Urinary bladder (tissue), 4 donors: ENCODE results near the gene PPP1R2. TPM values are rescaled to one million over a fixed set of nuclear protein-coding genes. Genes with fewer than 3 reads are reported as not detected.
A peak's percentile ranks its signal among the peaks of the same experiment; 100 is the strongest.
"Not testable (repeated sequence)": the region's sequence is repeated elsewhere in the genome, so short reads cannot be mapped to it uniquely, and the experiment has no call there.

ENCODE experiments used
- DNase-seq: peaks from one replicate; pipeline ENCODE4 v3.0.0-alpha.2; 2015; ENCODE audit errors: extremely low spot score
- H3K27ac ChIP-seq: one replicate; pipeline ENCODE4 v1.5.1; 2013; ENCODE audit warnings: low read depth, mild to moderate bottlenecking, moderate library complexity
- H3K36me3 ChIP-seq: one replicate; pipeline ENCODE4 v1.6.1; 2013; ENCODE audit warnings: mild to moderate bottlenecking, moderate library complexity; ENCODE audit not compliant: insufficient read depth
- H3K4me1 ChIP-seq: one replicate; pipeline ENCODE4 v1.6.1; 2013; ENCODE audit warnings: mild to moderate bottlenecking, moderate library complexity; ENCODE audit not compliant: insufficient read depth
- H3K4me3 ChIP-seq: one replicate; pipeline ENCODE4 v1.5.1; 2013; ENCODE audit warnings: low read depth, low read length
- WGBS: extraction: QIAGEN DNeasy Blood & Tissue Kit; methylation state at CpG from one replicate; pipeline ENCODE4 v1.1.7; 2013; 5-methylcytosine and 5-hydroxymethylcytosine counted together
- polyA plus RNA-seq: library from polyadenylated mRNA; stranded (reverse); fragments of 200-250 nt; gene quantifications from one replicate; pipeline ENCODE4 v1.2.3, GENCODE V29; 2013
- total RNA-seq: library from RNA; depleted of rRNA; stranded (reverse); fragments of >200 nt; gene quantifications from one replicate; pipeline ENCODE4 v1.2.3, GENCODE V29; 2014
- donor health status: healthy with polysubstance abuse.
- donor health status: healthy.

Gene PPP1R2
- 104 TPM for total RNA-seq
- 47.7 TPM for polyA plus RNA-seq

DNA sequence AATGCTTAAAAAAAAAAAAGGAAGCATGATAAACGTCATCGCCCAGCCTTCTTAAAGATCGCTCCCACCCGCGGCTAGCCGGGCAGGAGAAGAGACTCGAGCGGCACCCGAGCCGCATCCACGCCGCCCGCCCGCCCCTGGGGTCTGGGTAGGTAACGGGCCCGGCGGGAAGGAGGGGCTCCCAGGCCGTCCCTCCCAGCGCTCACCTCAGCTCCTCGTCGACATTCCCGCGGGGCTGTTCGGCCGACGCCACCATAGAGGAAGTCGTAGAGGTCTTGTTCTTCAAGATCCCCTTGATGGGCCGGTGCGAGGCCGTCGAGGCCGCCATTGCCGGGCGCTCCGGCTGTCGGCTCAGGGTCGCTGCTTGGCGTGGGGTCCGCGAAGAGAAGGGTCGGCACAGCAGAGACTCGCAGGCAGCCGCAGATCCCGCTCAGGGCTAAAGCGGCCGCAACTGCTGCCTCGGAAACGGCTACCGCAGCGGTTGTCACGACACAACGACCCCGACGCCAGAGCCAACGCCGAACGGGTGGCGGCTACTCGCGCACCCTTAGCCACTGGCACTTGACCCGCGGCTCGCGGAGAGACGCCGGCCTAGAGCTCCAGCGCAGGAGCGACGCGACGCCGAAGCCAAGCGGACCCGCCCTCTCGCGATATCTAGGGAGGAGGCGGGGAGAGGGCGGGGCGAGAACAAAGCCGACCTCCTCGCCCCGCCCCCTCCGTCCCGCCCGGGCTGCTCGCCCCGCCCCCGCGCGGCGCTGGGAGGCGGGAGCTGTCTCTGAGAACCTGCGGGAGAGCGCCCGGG is at the start of gene PPP1R2:
TSS of gene PPP1R2 (minus strand) at position 628 of the 802 bp plus-strand sequence. CDS start at position 328, 300 bp downstream.
- H3K4me1 ChIP-seq, result no peaks in the 10 kb centered on the region

DNA sequence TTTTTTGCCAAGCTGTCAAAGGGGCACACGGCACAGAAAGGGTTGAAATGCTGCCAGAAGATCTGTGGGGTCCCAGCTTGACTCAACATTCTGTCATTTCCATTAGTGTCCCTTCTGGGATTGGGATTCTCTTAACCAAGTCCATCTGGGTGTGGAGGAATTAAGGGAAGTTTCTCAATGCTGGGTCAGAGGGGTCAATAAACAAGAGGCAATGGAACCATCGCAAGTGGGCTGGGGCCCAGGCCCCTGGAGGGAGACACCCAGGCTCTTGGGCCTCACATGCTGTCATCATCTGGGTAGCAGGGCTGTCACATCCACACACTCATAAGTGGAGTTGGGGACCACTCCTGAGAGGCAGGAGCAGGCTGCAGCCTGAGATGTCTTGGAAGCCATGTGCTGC is 48.7 kb upstream of the PPP1R2 start:
- no peak overlapping the region for H3K4me3 ChIP-seq
- WGBS, result 47% methylated on average over 2 of the region's 2 CpGs
- DNase-seq, result no peak
- no peaks in the 10 kb centered on the region for H3K36me3 ChIP-seq
- no peaks in the 10 kb centered on the region for H3K4me1 ChIP-seq
- H3K27ac ChIP-seq, result no peak overlapping the region

More for the DNA sequence above, at the start of gene PPP1R2:
- DNase-seq, result peak; percentile 78
- WGBS, result under 1% methylated on average over 95 of the region's 95 CpGs
- Histone ChIP-seq H3K36me3 (no peaks in the 10 kb centered on the region), H3K27ac (peak within 1 kb of the TSS; percentile 92), H3K4me3 (peak within 1 kb of the TSS; percentile 84)

DNA sequence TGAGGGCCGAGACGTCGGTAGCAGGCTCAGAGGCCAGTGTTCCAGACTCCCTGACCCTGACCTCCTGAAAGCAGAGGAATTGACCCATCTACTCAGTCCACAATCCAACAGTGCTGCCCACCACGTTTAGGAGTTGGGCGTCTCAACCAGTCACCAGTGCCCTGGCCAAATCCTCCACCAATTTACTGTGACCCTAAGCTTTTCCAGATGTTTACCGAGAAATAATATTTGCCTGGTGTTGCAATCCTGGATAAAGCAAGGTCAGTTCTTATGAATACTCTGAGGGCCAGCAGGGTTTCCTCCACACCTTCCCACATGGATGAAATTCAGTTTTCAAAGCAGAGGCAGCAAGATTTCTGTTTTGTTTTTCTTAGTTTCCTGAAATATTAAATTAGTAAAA is 48.1 kb upstream of the PPP1R2 start:
- no peak for DNase-seq
- H3K36me3 ChIP-seq, result no peaks in the 10 kb centered on the region
- H3K4me3 ChIP-seq, result no peak overlapping the region
- H3K27ac ChIP-seq, result no peak overlapping the region
- 70% methylated on average over 6 of the region's 6 CpGs for WGBS
- H3K4me1 ChIP-seq, result no peaks in the 10 kb centered on the region

DNA sequence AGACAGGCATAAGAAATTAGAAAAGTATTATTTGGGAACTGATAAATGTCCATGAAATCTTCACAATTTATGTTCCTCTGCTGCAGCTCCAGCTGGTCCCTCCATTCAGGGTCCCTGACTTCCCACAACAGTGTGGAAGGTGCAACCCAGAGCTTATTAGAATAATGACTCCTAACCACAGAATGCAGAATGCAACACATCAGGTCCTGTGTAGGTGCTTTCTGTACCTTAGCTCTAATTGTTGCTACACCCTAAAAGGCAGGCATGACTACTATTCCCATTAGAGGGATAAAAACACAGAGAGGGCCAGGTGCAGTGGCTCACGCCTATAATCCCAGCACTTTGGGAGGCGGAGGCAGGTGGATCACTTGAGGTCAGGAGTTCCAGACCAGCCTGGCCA is 47.3 kb upstream of the PPP1R2 start:
- not testable (repeated sequence) for H3K27ac ChIP-seq

DNA sequence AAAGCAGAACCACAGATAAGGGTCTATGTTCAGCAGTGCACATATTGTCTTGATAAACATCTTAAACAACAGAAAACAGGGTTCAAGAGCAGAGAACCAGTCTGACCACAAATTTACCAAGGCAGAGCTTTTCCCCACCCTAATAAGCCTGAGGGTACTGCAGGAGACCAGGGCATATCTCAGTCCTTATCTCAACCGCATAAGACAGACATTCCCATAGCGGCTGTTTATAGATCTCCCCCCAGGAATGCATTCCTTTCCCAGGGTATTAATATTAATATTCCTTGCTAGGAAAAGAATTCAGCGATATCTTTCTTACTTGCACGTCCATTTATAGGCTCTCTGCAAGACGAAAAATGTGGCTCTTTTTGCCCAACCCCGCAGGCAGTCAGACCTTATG is 46.7 kb upstream of the PPP1R2 start:
- not testable (repeated sequence) for H3K4me1 ChIP-seq, H3K27ac ChIP-seq, H3K36me3 ChIP-seq, H3K4me3 ChIP-seq, DNase-seq
- 65% methylated on average over 6 of the region's 6 CpGs for whole genome bisulfite sequencing

More for the DNA sequence above, 47.3 kb upstream of the PPP1R2 start:
- H3K36me3 ChIP-seq, DNase-seq, H3K4me1 ChIP-seq, H3K4me3 ChIP-seq: not testable (repeated sequence)
- 97% methylated on average over 2 of the region's 2 CpGs for WGBS

DNA sequence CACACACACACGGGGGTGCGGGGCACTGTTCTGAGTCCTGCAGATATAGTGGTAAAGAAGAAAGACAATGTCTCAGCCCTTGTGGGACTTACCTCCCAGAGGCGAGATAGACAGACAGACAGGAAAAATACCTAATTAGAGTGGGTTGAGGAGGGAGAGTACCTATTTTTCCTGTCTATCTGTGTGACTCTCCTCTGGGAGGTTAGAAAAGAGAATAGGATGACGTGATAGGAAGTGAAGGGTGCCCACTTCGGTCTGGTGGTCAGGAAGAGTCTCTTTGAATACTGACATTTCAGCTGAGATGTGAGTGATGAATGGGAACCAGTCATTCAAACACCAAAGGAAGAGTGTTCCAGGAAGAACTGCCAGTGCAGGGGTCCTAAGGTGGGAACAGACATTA is 44.7 kb upstream of the PPP1R2 start:
- 76% methylated on average over 5 of the region's 5 CpGs for WGBS
- H3K27ac ChIP-seq, result no peak overlapping the region
- no peak for DNase-seq

DNA sequence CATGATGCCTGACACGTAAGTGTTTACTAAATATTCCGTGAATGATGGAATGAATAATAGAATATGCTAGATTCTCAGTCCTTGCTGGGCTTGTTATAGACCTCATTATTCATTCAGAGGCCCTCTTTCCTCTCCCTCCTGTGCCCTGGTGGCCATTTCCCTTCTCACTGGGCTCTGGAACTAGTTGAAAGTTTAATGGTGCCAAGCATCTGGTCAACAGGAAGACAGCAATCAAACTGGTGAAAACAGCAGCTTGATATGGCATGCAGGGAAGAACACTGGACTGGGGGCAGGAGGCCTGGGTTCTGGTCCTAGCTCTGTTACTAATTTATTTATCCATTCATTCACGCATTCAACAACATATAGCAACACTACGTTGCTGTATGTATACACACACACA is 44.3 kb upstream of the PPP1R2 start:
- 81% methylated on average over 4 of the region's 4 CpGs for WGBS
- no peak for DNase-seq
- Histone ChIP-seq H3K4me1 (no peaks in the 10 kb centered on the region), H3K4me3 (no peak overlapping the region), H3K27ac (no peak overlapping the region), H3K36me3 (no peaks in the 10 kb centered on the region)

More for the DNA sequence above, 44.7 kb upstream of the PPP1R2 start:
- no peaks in the 10 kb centered on the region for H3K4me1 ChIP-seq
- no peaks in the 10 kb centered on the region for H3K36me3 ChIP-seq
- no peak overlapping the region for H3K4me3 ChIP-seq

DNA sequence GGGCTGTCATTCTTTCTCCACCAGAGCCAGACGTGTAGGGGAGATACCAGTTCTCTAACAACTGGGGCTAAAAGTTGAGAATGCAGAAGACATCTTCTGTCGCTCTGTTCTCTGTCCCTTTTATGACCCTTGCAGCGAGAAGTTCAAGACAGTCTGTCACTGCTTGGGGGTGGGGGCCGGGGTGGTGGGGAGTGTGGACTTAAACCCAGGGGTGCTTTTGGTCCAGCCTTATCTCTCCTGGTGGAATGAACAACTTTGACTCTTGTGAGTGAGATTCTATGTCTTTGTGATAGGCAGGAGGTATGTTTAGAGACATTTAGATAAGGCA is 41.4 kb upstream of the PPP1R2 start:
- DNase-seq, result no peak
- no peak overlapping the region for H3K27ac ChIP-seq
- 51% methylated on average over 4 of the region's 4 CpGs for WGBS
- H3K4me1 ChIP-seq, result no peaks in the 10 kb centered on the region
- H3K36me3 ChIP-seq, result no peaks in the 10 kb centered on the region
- H3K4me3 ChIP-seq, result no peak overlapping the region

DNA sequence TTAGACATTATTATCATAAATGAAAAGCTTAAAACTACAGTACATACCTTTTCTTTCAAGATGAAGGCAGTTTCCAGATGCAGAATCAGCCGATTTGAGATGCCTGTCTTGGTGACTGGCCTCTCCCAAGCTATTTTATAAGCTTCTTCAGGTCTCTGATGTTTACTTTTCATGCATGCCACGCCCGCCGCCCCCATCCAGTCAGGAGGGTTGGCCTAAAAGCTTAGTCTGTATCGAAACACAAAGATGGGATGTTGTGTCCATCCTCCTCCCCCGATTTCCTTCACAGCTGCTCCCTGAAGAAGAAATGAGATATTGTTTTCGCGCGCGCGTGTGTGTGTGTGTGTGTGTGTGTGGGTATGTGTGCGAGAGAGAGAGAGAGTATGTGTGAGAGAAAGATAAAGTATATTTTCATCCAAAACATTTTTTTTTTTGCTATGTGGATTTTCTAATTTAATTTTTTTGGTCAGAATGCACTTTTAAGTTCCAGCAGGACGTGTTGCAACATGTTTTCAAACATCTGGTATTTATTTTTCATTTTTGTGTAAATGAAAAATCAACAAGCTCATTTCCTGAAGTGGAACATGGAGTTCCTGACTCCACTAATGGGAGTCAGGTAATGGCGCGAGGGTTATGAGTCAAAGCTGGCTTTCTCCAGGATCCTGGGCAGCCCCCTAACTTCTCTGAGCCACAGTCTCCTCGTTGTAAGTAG is 40.9 kb upstream of the PPP1R2 start, which contains the start of gene APOD:
TSS of gene APOD (minus strand) at position 110 of the 712 bp plus-strand sequence. CDS start 4,479 bp downstream, outside the sequence.
- H3K27ac ChIP-seq, result no peak within 1 kb of the TSS
- H3K4me3 ChIP-seq, result no peak within 1 kb of the TSS
- H3K36me3 ChIP-seq, result no peaks in the 10 kb centered on the region
- WGBS, result 28% methylated on average over 16 of the region's 16 CpGs
- H3K4me1 ChIP-seq, result no peaks in the 10 kb centered on the region
- peak; percentile 57 for DNase-seq

DNA sequence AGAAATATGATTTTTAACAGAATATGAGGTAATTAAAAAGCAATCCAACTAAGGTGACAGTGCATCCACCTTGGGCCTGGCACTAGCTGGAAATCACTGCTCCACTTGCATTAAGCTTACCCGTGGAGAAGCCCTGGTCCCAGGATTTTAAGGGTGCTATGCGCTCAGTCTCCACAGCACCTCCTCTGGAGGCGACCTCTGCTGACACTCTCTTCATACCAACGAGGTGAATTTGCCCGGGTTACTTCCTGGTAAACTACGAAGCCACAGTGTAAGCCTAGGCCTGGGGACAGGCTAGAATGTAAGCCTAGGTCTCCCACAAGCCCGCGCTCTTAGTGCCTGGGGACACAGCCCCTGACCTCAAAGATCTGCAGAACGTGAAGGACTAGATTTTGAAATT is 39.8 kb upstream of the PPP1R2 start:
- Histone ChIP-seq H3K36me3 (no peaks in the 10 kb centered on the region), H3K27ac (no peak overlapping the region), H3K4me1 (no peaks in the 10 kb centered on the region), H3K4me3 (no peak overlapping the region)
- 79% methylated on average over 9 of the region's 9 CpGs for WGBS
- DNase-seq, result no peak

DNA sequence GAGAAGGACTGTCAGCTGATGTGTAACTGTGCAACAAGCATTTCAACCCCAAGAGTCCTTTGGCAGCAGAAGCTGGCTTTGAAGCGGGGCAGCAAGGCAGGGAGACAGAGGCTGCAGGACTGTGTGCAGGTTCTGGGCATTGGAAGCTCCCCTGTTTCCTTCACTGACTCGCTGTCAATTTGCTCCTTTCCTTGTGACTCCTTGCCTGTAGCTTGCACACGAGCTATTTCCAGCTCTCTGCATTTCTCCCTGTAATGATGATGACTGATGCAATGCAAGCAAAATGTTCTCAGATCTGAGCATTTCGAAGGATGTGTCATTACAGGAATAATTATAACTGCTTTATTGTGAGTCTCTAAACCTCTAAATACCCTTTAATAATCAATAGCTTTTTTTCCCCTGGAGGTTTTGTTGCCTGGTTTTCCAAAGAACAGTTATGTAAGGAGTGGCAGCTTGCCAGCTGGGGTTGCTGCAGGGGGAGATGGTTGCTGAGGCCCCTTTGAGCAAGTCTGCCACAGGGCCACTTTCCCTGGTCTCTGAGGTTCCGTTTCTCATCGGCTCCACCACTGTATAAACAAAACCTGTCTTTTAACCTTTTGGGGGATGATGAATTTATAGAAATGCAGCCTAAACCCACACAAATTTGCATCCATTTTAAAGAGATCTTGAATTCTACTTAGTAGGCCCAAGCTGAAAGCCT is 37.8 kb upstream of the PPP1R2 start:
- no peak for DNase-seq
- no peak overlapping the region for H3K4me3 ChIP-seq
- WGBS, result 58% methylated on average over 6 of the region's 6 CpGs
- no peaks in the 10 kb centered on the region for H3K4me1 ChIP-seq
- no peaks in the 10 kb centered on the region for H3K36me3 ChIP-seq
- no peak overlapping the region for H3K27ac ChIP-seq

DNA sequence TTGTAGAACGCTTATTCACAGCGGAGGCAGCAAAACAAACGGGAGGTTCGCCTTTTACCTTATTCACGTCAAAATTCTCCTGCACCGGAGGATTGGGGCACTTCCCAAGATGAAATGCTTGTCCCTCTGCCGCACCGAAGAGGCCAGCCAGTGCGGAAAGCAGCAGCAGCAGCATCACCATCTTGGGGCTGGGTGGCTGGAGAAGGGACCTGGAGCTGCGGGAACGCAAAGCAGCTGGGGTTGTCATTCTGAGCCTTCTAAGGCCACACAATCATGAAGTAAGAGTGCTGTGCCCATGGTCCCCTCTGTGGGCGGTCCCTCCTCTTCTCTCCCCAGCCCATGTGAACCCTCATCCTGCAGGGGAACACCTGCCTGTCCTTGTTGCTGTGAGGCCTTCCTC is 36.2 kb upstream of the PPP1R2 start:
- DNase-seq, result no peak
- Histone ChIP-seq H3K36me3 (no peaks in the 10 kb centered on the region), H3K27ac (no peak overlapping the region), H3K4me1 (no peaks in the 10 kb centered on the region), H3K4me3 (no peak overlapping the region)
- 92% methylated on average over 12 of the region's 12 CpGs for WGBS

DNA sequence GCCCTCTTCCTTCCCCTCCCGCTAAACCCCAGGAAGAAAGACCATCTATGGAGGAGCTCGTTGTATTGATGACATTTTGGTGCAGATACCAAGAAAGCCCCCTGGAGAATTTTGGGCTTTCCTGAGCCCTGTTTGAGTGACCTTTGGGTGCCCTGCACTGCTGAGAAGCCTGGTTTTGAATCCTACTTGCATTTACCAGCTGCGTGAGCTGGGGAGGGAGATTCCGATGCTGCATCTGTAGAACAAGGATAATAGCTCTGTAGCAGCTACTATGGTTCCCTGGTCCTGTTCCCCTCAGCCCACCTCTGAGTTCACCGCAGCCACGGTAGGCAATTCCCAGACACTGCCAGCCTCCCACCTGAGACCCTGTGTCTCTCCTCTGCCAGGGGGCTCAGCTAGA is 35.4 kb upstream of the PPP1R2 start:
- Histone ChIP-seq H3K27ac (no peak overlapping the region), H3K36me3 (no peaks in the 10 kb centered on the region), H3K4me3 (no peak overlapping the region), H3K4me1 (no peaks in the 10 kb centered on the region)
- 89% methylated on average over 6 of the region's 6 CpGs for WGBS
- DNase-seq, result no peak
